NCI-H1417 treated with DMSO at 0.1 percent for 48 hours (cell line): ENCODE measurements around the gene SEL1L.
"Not testable (repeated sequence)": the region's sequence is repeated elsewhere in the genome, so short reads cannot be mapped to it uniquely, and the experiment has no call there.

Experiments
- DNase-seq: peaks from one replicate; lab custom pipeline; 2025; lab: John Stamatoyannopoulos, UW

SEL1L gene

DNA sequence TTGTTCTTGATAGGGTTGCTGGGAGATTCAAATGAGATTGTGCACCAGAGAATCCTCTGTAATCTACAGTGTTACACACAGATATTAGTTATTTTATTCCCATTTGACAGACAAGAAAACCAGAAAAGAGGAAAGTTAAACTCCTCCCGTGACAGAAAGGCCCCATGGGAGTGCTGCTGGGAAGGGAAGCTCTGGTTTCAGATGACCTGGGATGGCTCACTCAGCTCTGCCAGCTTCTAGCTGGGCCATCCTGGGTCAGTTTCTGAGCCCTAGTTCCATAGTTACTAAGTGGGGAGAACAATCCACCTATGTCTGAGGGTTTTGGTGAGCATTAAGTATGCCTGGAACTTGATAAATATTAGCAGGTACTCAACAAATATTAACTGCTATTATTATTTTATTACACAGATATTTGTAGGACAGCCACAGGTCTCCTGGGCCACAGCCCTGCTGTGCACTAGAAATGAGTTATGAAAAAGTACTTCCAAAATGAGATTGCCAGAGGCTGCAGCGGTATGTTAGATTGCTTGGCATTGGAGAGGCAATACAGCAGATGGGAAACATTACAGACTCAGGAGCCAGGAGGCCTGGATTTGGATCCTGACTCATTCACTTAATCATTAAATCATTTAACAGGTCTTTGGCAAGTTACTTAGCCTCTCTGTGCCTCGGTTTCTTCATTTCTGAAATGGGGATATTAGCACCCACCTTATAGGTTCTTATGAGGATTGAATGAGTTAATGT, 86.5 kb downstream of the SEL1L start:
- DNase-seq: no peak

DNA sequence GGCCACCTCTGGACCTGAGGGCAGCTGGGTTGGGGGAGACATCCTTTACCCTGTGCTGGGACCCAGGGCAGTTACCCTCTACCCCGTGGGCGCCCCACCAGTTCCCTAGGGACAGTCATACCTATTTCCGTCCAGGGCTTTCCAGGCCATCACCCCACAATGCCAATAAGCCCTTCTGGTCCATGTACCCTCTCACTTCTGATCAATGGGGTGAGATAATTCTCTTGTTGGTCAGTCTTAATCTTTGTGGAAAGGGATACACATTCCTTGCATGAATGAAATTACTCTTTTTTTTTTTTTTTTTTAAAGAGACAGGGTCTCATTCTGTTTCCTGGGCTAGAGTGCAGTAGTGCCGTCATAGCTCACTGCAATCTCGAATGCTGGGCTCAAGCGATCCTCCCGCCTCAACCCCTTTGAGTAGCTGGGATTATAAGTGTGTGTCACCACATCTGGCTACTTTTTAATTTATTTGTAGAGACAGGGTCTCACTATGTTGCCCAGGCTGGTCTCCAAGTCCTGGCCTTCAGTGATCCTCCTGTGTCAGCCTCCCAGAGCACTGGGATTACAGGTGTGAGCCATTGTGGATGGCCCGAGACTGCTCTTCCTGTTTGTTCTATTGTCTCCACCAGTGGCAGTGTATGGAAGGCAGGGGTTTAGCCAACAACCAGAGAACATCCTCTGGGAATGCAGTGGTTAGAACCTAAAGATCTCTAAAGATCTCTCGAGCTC, 87.2 kb downstream of the SEL1L start:
- DNase-seq: no peak

GRCh38 chr14:81441626-81442134, 92.0 kb downstream of the SEL1L start:
- DNase-seq: no peak

- DNase-seq: no peak
These were observed 93.6 kb downstream of the SEL1L start for GRCh38 chr14:81440041-81440440.

- no peak for DNase-seq
These were observed 96.4 kb downstream of the SEL1L start for GRCh38 chr14:81437244-81437643.

- DNase-seq: peak; percentile 32
These were observed 97.1 kb downstream of the SEL1L start for GRCh38 chr14:81436296-81437138.

GRCh38 chr14:81435391-81436295, 98.0 kb downstream of the SEL1L start:
- DNase-seq: peak; percentile 43

GRCh38 chr14:81435048-81435390, 98.6 kb downstream of the SEL1L start:
- DNase-seq: no peak

GRCh38 chr14:81434230-81434629, 99.4 kb downstream of the SEL1L start:
- no peak for DNase-seq

GRCh38 chr14:81433378-81433777, 100.3 kb downstream of the SEL1L start:
- no peak for DNase-seq

- DNase-seq: no peak
These were observed 101.4 kb downstream of the SEL1L start for GRCh38 chr14:81432219-81432661.

DNA sequence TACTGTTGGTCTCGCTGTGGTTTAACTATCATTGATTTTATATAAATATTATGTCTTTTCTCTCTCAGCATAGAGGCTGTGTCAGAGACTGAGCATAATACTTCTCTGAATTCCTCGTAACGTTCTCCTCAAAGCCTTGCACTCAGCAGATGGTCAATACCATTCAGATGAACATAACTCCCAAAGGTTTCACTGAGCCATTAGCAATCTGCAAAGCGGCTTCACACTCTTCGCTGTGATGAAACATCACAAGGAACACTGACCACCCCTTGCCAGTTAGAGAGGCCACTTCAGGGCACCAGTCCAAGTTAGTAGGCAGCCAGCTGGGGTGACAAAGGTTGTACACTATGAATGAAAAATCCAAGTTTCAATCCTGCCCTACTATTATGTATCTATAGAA, 103.4 kb downstream of the SEL1L start:
- DNase-seq: no peak

DNA sequence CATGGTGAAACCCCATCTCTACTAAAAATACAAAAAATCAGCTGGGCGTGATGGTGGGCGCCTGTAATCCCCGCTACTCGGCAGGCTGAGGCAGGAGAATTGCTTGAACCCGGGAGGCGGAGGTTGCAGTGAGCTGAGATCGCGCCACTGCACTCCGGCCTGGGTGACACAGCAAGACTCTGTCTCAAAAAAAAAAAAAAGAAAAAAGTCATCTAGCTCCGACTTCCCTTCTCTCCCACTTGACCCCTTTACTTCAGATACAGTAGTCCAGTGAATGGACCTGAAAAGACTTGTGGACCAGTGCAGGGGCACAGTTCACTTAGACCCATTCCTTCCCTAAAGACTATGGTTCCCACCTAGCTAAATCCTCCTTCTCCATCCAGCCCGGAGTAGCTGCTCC, 103.9 kb downstream of the SEL1L start:
- DNase-seq: not testable (repeated sequence)

GRCh38 chr14:81429028-81429427, 104.6 kb downstream of the SEL1L start:
- no peak for DNase-seq

DNA sequence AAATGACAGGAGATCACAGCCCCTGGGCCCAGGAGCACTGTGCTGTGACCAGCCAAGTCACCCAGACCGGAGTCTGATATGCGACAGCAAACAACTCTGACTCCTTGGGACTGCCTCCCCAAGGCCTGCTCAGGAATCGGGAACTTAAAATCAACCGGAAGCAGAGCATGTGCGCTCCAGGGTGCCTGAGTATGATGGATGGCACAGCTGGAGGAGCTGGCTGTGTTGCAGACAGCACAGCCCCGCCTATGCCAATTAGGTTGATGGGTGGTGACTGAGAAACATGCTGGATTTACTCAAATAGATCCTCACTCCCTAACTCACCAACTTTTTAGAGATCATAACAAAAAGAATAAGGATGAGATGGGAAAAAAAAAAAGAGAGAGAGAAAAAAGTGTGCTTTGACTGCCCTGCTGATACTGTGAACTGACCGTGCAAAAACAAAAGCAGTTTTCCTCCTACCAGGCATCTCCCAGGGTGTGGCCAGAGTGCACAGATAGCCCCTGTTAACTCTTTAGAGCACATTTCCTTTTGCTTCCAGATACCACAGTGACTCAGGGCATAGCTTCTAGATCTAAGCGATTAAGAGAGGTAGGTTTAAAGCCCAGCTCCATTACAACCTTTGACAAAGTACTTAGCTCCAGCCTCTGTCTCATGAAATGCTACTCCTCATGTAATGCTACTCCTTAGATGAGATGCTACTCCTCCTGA, 106.2 kb downstream of the SEL1L start:
- peak; percentile 13 for DNase-seq

DNA sequence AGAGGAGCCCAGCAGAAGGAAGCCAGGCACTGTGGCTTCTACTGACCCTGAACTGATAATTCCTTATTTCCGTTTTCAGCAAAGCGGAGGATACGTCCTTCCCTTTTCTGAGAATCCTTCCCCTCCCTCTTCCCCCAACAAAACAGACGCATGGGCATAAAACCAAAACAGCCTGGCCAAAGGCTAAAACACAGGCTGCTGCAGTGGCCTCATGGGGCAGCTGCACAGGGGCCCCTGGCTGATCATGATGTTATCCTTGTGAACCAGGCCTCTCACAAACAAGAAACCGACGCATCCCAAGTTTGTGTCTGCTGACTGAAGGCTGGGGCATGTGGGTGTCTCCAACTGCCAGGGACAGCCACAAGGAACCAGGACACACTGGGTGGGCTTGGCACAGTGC, 110.1 kb downstream of the SEL1L start:
- no peak for DNase-seq
